Measurements from ENCODE around the gene DNASE1L3. TPM values are rescaled to one million over a fixed set of nuclear protein-coding genes. Genes with fewer than 3 reads are reported as not detected.

DNASE1L3 gene
- total and polyA plus RNA-seq, 2 experiments from 2014 or later = not detected

- TF ChIP-seq ZNF462 (CRISPR knock-in tag; IDR thresholded peaks at IDR 0.05) (no peak), ZNF114 (CRISPR knock-in tag; IDR thresholded peaks at IDR 0.05) (no peak), EZH2phosphoT487 (IDR thresholded peaks at IDR 0.05; ENCODE audit: unreplicated experiment) (no peak)
- TF ChIP-seq, protein P1, sequence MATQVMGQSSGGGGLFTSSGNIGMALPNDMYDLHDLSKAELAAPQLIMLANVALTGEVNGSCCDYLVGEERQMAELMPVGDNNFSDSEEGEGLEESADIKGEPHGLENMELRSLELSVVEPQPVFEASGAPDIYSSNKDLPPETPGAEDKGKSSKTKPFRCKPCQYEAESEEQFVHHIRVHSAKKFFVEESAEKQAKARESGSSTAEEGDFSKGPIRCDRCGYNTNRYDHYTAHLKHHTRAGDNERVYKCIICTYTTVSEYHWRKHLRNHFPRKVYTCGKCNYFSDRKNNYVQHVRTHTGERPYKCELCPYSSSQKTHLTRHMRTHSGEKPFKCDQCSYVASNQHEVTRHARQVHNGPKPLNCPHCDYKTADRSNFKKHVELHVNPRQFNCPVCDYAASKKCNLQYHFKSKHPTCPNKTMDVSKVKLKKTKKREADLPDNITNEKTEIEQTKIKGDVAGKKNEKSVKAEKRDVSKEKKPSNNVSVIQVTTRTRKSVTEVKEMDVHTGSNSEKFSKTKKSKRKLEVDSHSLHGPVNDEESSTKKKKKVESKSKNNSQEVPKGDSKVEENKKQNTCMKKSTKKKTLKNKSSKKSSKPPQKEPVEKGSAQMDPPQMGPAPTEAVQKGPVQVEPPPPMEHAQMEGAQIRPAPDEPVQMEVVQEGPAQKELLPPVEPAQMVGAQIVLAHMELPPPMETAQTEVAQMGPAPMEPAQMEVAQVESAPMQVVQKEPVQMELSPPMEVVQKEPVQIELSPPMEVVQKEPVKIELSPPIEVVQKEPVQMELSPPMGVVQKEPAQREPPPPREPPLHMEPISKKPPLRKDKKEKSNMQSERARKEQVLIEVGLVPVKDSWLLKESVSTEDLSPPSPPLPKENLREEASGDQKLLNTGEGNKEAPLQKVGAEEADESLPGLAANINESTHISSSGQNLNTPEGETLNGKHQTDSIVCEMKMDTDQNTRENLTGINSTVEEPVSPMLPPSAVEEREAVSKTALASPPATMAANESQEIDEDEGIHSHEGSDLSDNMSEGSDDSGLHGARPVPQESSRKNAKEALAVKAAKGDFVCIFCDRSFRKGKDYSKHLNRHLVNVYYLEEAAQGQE (IDR thresholded peaks at IDR 0.05; ENCODE audit: unreplicated experiment) = no peak
These were observed 21.8 kb downstream of the DNASE1L3 start (continued) for GRCh38 chr3:58188921-58189451.

DNA sequence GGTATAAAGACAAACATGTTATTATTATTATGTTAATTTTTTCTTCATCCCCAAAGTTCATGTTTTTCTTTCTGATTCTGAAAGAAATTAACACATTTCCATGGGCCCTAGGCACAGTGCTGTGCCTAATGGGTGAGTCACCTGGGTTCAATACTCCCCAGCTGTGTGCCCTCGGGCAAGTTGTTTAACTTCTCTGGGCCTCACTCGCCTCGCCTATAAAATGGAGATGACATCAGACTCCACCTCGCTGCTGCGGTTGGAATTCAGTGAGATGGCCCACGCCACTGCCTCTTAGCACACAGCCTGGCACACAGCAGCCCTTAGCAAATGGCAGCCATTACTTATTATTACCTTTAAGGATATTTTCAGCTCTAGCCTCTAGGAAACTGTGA is 22.6 kb downstream of the DNASE1L3 start:
- H3K27me3 ChIP-seq (ENCODE audit: insufficient read depth) = no peaks in the 10 kb centered on the region
- H3K4me1 ChIP-seq (ENCODE audit: insufficient read depth) = peaks cover 11% of the 10 kb centered on the region; the same call in 1 of the 2 replicates
- H3K27me3 Mint-ChIP-seq (ENCODE audit: insufficient read depth, low read depth, poor library complexity) = peaks cover 1% of the 10 kb centered on the region
- peaks cover 17% of the 10 kb centered on the region for H3K4me1 Mint-ChIP-seq
- H3K4me3 Mint-ChIP-seq = no peak overlapping the region
- no peak for TF ChIP-seq NANOG (IDR thresholded peaks at IDR 0.05; ENCODE audit: borderline replicate concordance)
- H3K9me3 Mint-ChIP-seq = no peaks in the 10 kb centered on the region
- H4K20me1 ChIP-seq (replicated peaks; ENCODE audit: insufficient read depth) = no peaks in the 10 kb centered on the region
- no peak for ATAC-seq
- no peaks in the 10 kb centered on the region for H3K36me3 Mint-ChIP-seq (ENCODE audit: low read depth)
- H3K36me3 ChIP-seq (ENCODE audit: insufficient read depth) = no peaks in the 10 kb centered on the region
- H3F3A ChIP-seq (replicated peaks; ENCODE audit: low read depth) = no peaks in the 10 kb centered on the region
- no peaks in the 10 kb centered on the region for H3K9me2 ChIP-seq (ENCODE audit: insufficient read depth)
- H2AFZ ChIP-seq = no peak overlapping the region
- H3K4me2 ChIP-seq = no peak overlapping the region
- H3K27ac Mint-ChIP-seq = no peak overlapping the region
- no peaks in the 10 kb centered on the region for H3K79me2 ChIP-seq (replicated peaks; ENCODE audit: insufficient read depth)
- DNase-seq (ENCODE audit: low spot score) = no peak
- H3K4me3 ChIP-seq = no peak overlapping the region
- no peak overlapping the region for H3K27ac ChIP-seq (ENCODE audit: low read depth)

Data from GM23338 (cell line).